OCI-LY7 (cell line): ENCODE results near the gene RPS8. TPM values are rescaled to one million over a fixed set of nuclear protein-coding genes. Genes with fewer than 3 reads are reported as not detected.

Experiments
- Bru-seq: library from RNA; stranded (reverse); fragments of 400-500 nt; gene quantifications from one replicate; lab custom pipeline; 2021; lab: Mats Ljungman, UMichigan
- BruChase-seq, 2 experiments: library from RNA; stranded (reverse); fragments of 400-500 nt; gene quantifications; one replicate each; lab custom pipeline; 2021; lab: Mats Ljungman, UMichigan
- BruUV-seq: library from RNA; stranded (reverse); fragments of 400-500 nt; replicated peaks from 2 replicates; lab custom pipeline; 2021; lab: Mats Ljungman, UMichigan
- CTCF ChIA-PET: fragments of 300-600 bp; sonication (Branson Sonifier 250); formaldehyde crosslinking; loops from one replicate; lab custom pipeline; 2022; ENCODE audit warnings: antibody characterized with exemption; ENCODE audit not compliant: unreplicated experiment; lab: Charles Lee
- POLR2A ChIA-PET: fragments of 300-600 bp; sonication (Branson Sonifier 250); formaldehyde crosslinking; loops from one replicate; lab custom pipeline; 2022; ENCODE audit warnings: antibody characterized with exemption; lab: Charles Lee
- DNase-seq: peaks from one replicate; pipeline ENCODE4 v3.0.0-alpha.2; 2015; ENCODE audit warnings: low spot score
- H2AFZ ChIP-seq: fragments of 200-600 bp; sonication (generic), shearing (Covaris generic); 2 replicates; pipeline ENCODE4 v1.6.1; 2014; ENCODE audit warnings: mild to moderate bottlenecking, antibody characterized with exemption, low read length, moderate library complexity
- H3K27ac ChIP-seq: fragments of 200-600 bp; sonication (generic); 2 replicates; pipeline ENCODE4 v1.5.1; 2014; ENCODE audit warnings: mixed run types, low read depth, mild to moderate bottlenecking, moderate library complexity, low read length, inconsistent platforms; ENCODE audit not compliant: poor library complexity, severe bottlenecking
- H3K36me3 ChIP-seq: fragments of 200-600 bp; sonication (generic); 2 replicates; pipeline ENCODE4 v1.6.1; 2014; ENCODE audit warnings: mild to moderate bottlenecking, antibody characterized with exemption, low read length, moderate library complexity, mixed read lengths; ENCODE audit not compliant: insufficient read depth
- H3K4me1 ChIP-seq: fragments of 200-600 bp; sonication (generic); 2 replicates; pipeline ENCODE4 v1.5.1; 2014; ENCODE audit warnings: mild to moderate bottlenecking, low read length; ENCODE audit not compliant: insufficient read depth, poor library complexity, severe bottlenecking
- H3K4me2 ChIP-seq: fragments of 200-600 bp; sonication (generic); 2 replicates; pipeline ENCODE4 v1.6.1; 2014; ENCODE audit warnings: mild to moderate bottlenecking, low read length
- H3K4me3 ChIP-seq: fragments of 200-600 bp; sonication (generic); 2 replicates; pipeline ENCODE4 v1.5.1; 2014; ENCODE audit warnings: mild to moderate bottlenecking, low read depth, low read length; ENCODE audit not compliant: poor library complexity, severe bottlenecking
- H3K79me2 ChIP-seq: fragments of 200-600 bp; sonication (generic); 2 replicates; pipeline ENCODE4 v1.6.1; 2016; ENCODE audit warnings: low read depth, mild to moderate bottlenecking, low read length, moderate library complexity, mixed read lengths; ENCODE audit not compliant: insufficient read depth
- H3K9me2 ChIP-seq: fragments of 200-600 bp; sonication (generic); 2 replicates; pipeline ENCODE4 v1.6.1; 2016; ENCODE audit warnings: mild to moderate bottlenecking, low read length, mixed read lengths; ENCODE audit not compliant: insufficient read depth
- H3K9me3 ChIP-seq: fragments of 200-600 bp; sonication (generic); 2 replicates; pipeline ENCODE4 v1.6.1; 2014; ENCODE audit warnings: mild to moderate bottlenecking, mixed run types, low read length, mixed read lengths
- H4K20me1 ChIP-seq: fragments of 200-600 bp; sonication (generic); 2 replicates; pipeline ENCODE4 v1.6.1; 2014; ENCODE audit warnings: mild to moderate bottlenecking, antibody characterized with exemption, low read length, moderate library complexity, mixed read lengths; ENCODE audit not compliant: insufficient read depth
- CTCF ChIP-seq: fragments of 200-600 bp; sonication (generic); conservative IDR thresholded peaks from 2 replicates; pipeline ENCODE4 v1.5.1; 2014; ENCODE audit warnings: mild to moderate bottlenecking, antibody characterized with exemption, low read length, moderate library complexity, mixed read lengths
- EZH2phosphoT487 ChIP-seq: fragments of 200-600 bp; sonication (generic); IDR thresholded peaks from 2 replicates; pipeline ENCODE4 v1.6.1; 2018; ENCODE audit warnings: low read depth, borderline replicate concordance, mild to moderate bottlenecking, mixed run types, antibody characterized with exemption, low read length, moderate library complexity, mixed read lengths
- intact Hi-C: fragments of 100-400 bp; cut with micrococcal nuclease; formaldehyde crosslinking; loops from one replicate; pipeline ENCODE4 v1.10.0; 2022; ENCODE audit not compliant: unreplicated experiment
- long read RNA-seq: library from polyadenylated mRNA; stranded (forward); transcript quantifications from one replicate; pipeline ENCODE4 v2.0.0, GENCODE V29; 2022
- total RNA-seq, 2 experiments: library from RNA; depleted of rRNA in 1 of 2; stranded (reverse); fragments of >200 nt in 1 of 2; shearing (Covaris generic) in 1 of 2; gene quantifications; 2 replicates each; pipeline ENCODE4 v1.2.3, GENCODE V29; 2014 to 2022

The RPS8 gene
- total RNA-seq (2014; rRNA removed; shearing (Covaris generic)) (4,149 and 4,355 TPM in 2 replicates), total RNA-seq (2022) (2,707 and 2,775 TPM in 2 replicates), Bru-seq, nascent RNA (percentile 99 among the genes with signal in this experiment), BruChase-seq, experiment 1, labeled RNA remaining after a 6-hour chase (percentile 100 among the genes with signal in this experiment), BruChase-seq, experiment 2, labeled RNA remaining after a 2-hour chase (percentile 99 among the genes with signal in this experiment)
- long read RNA-seq, transcript RPS8-205 (2 exons, 391 nt): minor isoform, 11 of 611 reads
- long read RNA-seq, transcript RPS8-207 (5 exons, 1,115 nt): minor isoform, 44 of 611 reads
- long read RNA-seq, transcript RPS8-202 (6 exons, 881 nt): major isoform, 487 of 611 reads
- long read RNA-seq, transcript RPS8-203 (3 exons, 898 nt): minor isoform, 9 of 611 reads
- long read RNA-seq, partial matches to known transcripts: 13 of 611 reads
- long read RNA-seq, other reads (novel, unspliced or antisense): 39 of 611 reads

- CTCF ChIA-PET: interaction anchor here (0.5 to 1.0 kb wide), 4 partner anchors 10 to 236 kb away, joined by 3 to 4 read pairs (median 3); partner anchors contain the start of genes BEST4 and HECTD3
These were observed at the start of gene RPS8 for GRCh38 chr1:44775078-44775929. RPS8 (plus strand) TSS chr1:44775540; CDS start chr1:44775597, 57 bp downstream.

GRCh38 chr1:44730741-44731512 is 44.4 kb upstream of the RPS8 start, which contains the start of gene RNU5D-1:
RNU5D-1 (minus strand) TSS chr1:44731170.
- BruUV-seq: TSS peak; percentile 99
- ChIA-PET POLR2A (interaction anchor here (0.5 to 9.1 kb wide), 35 partner anchors 9 to 870 kb away, joined by 3 to 147 read pairs (median 5); partner anchors contain the start of genes ARMH1, BTBD19, HECTD3 and PLK3), CTCF (interaction anchor here (0.6 to 1.3 kb wide), 2 partner anchors 78 to 639 kb away, joined by 3 to 8 read pairs; no protein-coding TSS in a partner anchor)
- Histone ChIP-seq H4K20me1 (no peaks in the 10 kb centered on the region), H3K27ac (peak within 1 kb of the TSS; percentile 96), H3K9me2 (no peaks in the 10 kb centered on the region), H3K79me2 (no peaks in the 10 kb centered on the region), H2AFZ (peak within 1 kb of the TSS; percentile 82), H3K4me1 (peaks cover 52% of the 10 kb centered on the region), H3K36me3 (no peaks in the 10 kb centered on the region), H3K4me2 (peak within 1 kb of the TSS; percentile 66), H3K9me3 (no peaks in the 10 kb centered on the region), H3K4me3 (peak within 1 kb of the TSS; percentile 46)
- no peak for TF ChIP-seq EZH2phosphoT487
- peak; percentile 91 for TF ChIP-seq CTCF
- intact Hi-C loops: loop anchor here (1.0 to 10.0 kb wide), 5 partner anchors 10 to 764 kb away; partner anchors contain the start of genes RPS8, TESK2 and UROD
- DNase-seq: peak; percentile 98

More at GRCh38 chr1:44775078-44775929, at the start of gene RPS8:
- DNase-seq: peak; percentile 95
- Histone ChIP-seq H3K27ac (peak within 1 kb of the TSS; percentile 68), H3K9me2 (no peaks in the 10 kb centered on the region), H3K4me3 (peak within 1 kb of the TSS; percentile 99), H3K4me2 (peak within 1 kb of the TSS; percentile 93), H3K79me2 (peaks cover 54% of the 10 kb centered on the region), H3K36me3 (peaks cover 48% of the 10 kb centered on the region), H2AFZ (peak within 1 kb of the TSS; percentile 47; the same call in 1 of the 2 replicates), H3K4me1 (peaks cover 32% of the 10 kb centered on the region), H3K9me3 (no peaks in the 10 kb centered on the region), H4K20me1 (peaks cover 10% of the 10 kb centered on the region)
- TSS peak; percentile 97 for BruUV-seq
- POLR2A ChIA-PET: interaction anchor here (0.5 to 4.4 kb wide), 20 partner anchors 8 to 565 kb away, joined by 3 to 33 read pairs (median 4); partner anchors contain the start of genes MUTYH, RNU5D-1 and TOE1
- intact Hi-C loops: loop anchor here (2.0 kb wide), 2 partner anchors 37 to 45 kb away; partner anchors contain the start of genes KIF2C and RNU5D-1
- TF ChIP-seq CTCF (no peak), EZH2phosphoT487 (no peak)
